Subcutaneous adipose tissue (tissue), 4 donors: ENCODE data around the gene VPS51. TPM values are rescaled to one million over a fixed set of nuclear protein-coding genes. Genes with fewer than 3 reads are reported as not detected.

ENCODE experiments used
- CTCF ChIP-seq: fragments of 450-650 bp; IDR thresholded peaks from one replicate; pipeline ENCODE4 v1.5.1; 2016; ENCODE audit warnings: low read depth, mild to moderate bottlenecking, control low read depth, antibody characterized with exemption, moderate library complexity
- total RNA-seq, 4 donors: library from RNA; depleted of rRNA; stranded (reverse); fragments of >200 nt; gene quantifications; one replicate each; pipeline ENCODE4 v1.1.0, GENCODE V29; 2016

Gene VPS51
- total RNA-seq, 4 donors from 2014 or later = 84.8 to 300 (median 174) TPM

GRCh38 chr11:65118097-65118837 lies 22.3 kb downstream of the VPS51 start:
- TF ChIP-seq CTCF = no peak

- TF ChIP-seq CTCF = no peak
Observed at GRCh38 chr11:65119670-65119995, 23.6 kb downstream of the VPS51 start.

- no peak for TF ChIP-seq CTCF
Observed at GRCh38 chr11:65120831-65121230, 24.8 kb downstream of the VPS51 start.

- no peak for TF ChIP-seq CTCF
Observed at GRCh38 chr11:65121447-65121864, 25.4 kb downstream of the VPS51 start.

- no peak for TF ChIP-seq CTCF
Observed at GRCh38 chr11:65121865-65122696, 26.1 kb downstream of the VPS51 start, which contains the start of the genes FAU and MRPL49. Gene FAU (minus strand): TSS chr11:65122134. CDS start chr11:65121813, 321 bp downstream. Gene MRPL49 (plus strand): TSS chr11:65122321. CDS start chr11:65122347, 26 bp downstream.

- TF ChIP-seq CTCF = no peak
Observed at GRCh38 chr11:65124480-65125196, 28.6 kb downstream of the VPS51 start.
